Prostate gland (tissue), 2 donors: ENCODE measurements around the gene MORN1.

ENCODE experiments used
- CTCF ChIP-seq, 4 experiments: fragments of 200-600 bp in 2 of 4; fragments of 450-650 bp in 2 of 4; sonication (generic) in 2 of 4; IDR thresholded peaks; 1 replicate in 3 of 4; 2 replicates in 1 of 4; pipeline ENCODE4 v1.5.1; 2016 to 2019; ENCODE audit warnings: antibody characterized with exemption in 4 of 4, mild to moderate bottlenecking in 2 of 4, moderate library complexity in 2 of 4
- POLR2AphosphoS5 ChIP-seq: sonication (generic); formaldehyde crosslinking; IDR thresholded peaks from one replicate; pipeline ENCODE4 v1.6.1; 2017; ENCODE audit warnings: antibody characterized with exemption

- TF ChIP-seq CTCF (IDR thresholded peaks at IDR 0.05) (no peak), POLR2AphosphoS5 (no peak)
Observed at GRCh38 chr1:2418791-2419320, 27.5 kb upstream of the MORN1 start.
